NAMALWA (cell line): Measurements from ENCODE around the gene METRNL.
"Not testable (repeated sequence)": the region's sequence is repeated elsewhere in the genome, so short reads cannot be mapped to it uniquely, and the experiment has no call there.

ENCODE experiments used
- DNase-seq: peaks from one replicate; pipeline ENCODE4 v3.0.0-alpha.2; 2015; ENCODE audit warnings: low spot score

Gene METRNL

DNA sequence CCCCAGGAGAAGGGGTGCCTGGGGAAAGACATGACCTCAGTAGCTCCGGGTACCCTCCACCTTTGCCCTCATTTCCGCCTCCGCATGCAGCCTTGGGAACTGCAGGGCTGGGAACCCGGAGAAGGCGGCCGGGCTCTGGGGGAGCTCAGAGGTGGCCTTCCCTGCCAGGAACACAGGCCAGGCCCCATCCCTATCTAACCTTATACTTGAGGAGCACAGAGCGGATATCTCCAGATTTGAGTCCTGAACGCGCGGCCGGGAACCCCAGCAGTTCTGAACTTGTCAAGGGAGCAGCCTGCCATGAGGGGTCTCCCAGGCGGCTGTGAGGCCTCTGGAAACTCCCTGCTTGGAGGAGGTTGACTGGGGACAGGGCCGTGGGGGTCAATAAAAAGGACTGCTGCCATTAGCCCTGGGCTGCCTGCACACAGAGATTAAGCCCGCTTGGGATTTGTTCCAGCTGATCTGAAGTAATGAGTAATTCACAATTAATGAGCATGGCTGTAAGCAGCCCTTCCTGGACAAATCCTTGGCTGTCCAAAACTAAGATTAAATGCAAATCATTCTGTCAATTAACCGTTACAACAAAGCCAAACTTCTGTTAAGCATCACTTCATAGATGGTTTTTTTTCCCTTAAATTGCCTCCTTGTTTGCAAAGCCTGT lies 26.3 kb upstream of the METRNL start:
- no peak for DNase-seq

GRCh38 chr17:83053739-83054451 lies 25.5 kb upstream of the METRNL start:
- no peak for DNase-seq

- DNase-seq: no peak
Observed at GRCh38 chr17:83054518-83055125, 24.8 kb upstream of the METRNL start.

GRCh38 chr17:83055176-83055575 lies 24.2 kb upstream of the METRNL start:
- DNase-seq: not testable (repeated sequence)

GRCh38 chr17:83055911-83056582 lies 23.4 kb upstream of the METRNL start:
- no peak for DNase-seq

DNA sequence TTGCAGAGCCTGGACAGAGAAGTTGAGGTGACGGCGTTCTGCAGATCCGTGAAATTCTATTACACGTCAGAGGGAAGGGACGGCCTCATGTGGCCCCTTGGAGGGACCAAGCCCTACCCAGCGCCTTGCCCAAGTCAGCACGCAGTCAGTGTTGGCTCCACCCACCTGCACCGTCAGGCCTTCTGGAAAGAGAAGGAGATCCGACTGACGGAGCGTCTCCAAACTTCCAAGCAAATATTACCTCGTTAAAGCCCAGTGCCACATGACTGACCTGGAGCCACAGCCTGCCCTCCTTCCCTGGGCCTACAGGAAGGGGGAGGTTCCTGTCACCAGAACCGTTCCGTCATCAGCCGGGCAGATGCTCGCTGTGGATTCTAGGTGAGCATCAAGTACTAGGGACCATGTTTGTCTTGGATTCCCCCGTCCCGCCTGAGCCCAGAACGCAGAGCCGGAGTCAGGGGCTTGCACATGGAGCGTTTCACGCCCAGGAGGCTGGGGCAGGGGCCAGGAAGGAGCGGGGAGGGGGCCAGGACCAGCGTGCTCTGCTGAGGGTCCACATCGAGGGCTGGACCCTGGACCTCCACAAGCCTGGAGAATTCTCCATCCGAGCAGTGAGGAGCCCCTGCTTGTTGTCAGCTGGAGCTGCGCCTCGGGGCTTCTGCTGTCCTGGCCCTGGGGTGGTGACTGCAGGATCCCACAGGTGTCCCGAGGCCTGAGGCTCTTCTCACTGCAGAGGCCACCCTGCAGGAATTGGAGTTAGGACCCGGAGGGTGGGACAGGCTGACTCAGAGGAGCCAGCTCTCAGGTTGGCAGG lies 22.6 kb upstream of the METRNL start:
- DNase-seq: no peak

DNA sequence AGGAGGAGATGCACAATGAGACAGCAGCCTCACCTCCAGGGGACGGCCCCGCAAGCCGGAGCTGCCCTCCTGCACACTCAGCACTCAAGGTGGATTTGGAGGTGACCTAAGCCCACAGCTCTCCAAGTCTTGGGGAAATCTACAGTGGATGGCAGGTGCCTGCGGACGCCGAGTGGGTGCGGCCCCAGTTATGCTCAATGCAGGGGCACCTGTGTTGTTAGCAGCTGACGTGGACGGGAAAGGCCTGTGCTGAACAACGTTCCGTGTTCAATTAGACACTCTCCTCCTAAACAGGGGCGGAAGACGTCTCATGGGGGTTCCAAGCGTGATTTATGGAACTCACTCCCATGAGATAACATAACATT lies 22.0 kb upstream of the METRNL start:
- no peak for DNase-seq

- no peak for DNase-seq
Observed at GRCh38 chr17:83057793-83058265, 21.6 kb upstream of the METRNL start.

GRCh38 chr17:83058266-83058798 lies 21.1 kb upstream of the METRNL start:
- no peak for DNase-seq

DNA sequence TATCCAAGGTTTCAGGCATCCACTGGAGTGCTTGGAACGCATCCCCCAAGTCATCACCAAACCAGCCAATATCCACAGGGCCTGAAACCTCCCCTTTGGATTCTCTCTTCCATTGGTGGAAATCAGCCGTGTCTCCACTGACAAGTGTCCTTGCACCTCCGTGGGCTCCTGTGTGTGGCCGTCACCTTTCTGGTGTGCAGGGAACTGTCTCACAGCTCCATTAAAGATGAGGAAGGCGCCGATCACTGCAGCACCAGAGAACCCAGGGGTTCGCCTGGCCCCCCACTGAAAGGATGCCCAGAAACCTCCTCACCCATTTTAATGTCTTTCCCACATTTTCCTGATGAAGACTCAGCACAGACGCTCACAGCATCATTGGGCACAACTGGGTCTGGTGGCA lies 17.8 kb upstream of the METRNL start:
- DNase-seq: no peak

GRCh38 chr17:83062011-83062817 lies 17.2 kb upstream of the METRNL start:
- no peak for DNase-seq

GRCh38 chr17:83062818-83063671 lies 16.4 kb upstream of the METRNL start:
- no peak for DNase-seq

DNA sequence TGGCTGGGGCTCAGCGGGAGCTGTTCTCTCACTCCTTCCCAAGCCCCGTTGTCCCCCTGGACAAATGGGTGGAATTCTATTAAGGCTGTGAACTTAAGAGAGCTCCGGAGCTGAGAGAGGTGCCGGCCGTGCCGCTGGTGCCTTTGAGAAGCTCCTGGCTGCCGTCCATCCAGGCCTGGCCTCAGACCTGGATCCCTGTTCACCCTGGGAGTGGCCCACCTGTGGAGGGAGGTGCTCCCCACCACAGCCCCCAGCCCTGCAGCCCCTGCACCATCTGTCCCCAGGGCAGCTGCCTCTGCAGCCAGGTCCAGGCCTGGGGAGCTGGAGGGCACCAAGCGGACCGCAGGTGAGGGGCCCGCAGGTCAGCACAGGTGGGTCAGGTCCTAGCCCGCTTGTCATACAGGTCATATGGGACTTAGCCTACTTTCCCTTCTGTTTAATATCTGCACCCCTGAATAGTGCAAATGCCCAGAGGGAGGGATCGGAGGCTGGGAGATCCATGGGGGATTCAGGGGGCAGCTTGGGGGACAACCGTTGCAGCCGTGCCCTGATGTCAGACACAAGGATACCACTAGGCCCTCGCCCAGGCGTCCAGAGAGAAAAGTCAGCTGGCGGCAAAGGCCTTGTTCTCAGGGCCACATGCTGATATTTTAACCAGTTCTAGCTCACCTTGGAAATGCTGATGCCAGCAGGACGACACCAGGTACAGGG lies 15.2 kb upstream of the METRNL start:
- no peak for DNase-seq

DNA sequence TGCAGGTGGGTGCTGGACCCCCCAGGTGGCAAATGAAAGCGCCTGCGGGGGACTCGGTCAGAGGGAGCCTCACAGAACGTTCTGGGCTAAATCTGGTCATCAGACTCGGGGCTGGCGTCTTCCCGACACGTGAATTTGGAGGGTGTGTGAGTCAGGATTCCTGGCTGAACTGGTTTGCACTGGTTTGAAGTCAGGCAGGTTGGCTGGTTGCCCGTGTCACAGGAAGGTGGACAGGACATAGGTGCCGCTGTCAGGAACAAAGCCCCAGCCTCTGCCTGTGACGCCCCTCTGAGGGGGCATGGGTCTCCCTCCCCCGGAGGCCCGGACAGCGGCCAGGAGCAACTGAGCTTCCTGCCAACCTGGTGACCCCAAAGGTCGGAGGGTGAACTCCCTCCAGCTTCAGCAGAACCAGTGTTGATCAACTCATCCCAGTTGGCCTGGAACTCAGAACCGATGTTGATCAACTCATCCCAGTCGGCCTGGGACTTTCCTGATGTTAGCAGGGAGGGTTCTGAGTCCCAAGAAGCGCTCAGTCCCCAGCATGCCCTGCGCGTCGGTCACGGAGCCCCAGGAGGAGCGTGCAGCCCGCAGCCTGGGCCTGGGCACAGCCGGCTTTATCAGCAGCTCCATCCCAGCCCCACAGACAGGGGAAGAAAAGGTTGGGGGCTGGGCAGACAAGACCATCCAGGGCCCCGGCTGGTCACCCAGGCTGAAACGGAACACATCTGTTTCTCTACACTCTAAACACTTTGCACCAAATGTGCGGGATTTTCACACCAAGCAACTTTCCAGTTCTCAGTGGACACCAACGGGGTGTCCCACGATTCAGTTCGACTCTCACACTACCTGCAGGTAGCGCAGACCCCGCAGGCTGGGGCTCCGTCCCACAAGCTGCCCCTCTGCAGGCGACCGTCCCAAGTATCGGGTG lies 14.4 kb upstream of the METRNL start:
- no peak for DNase-seq

GRCh38 chr17:83065660-83066542 lies 13.5 kb upstream of the METRNL start:
- DNase-seq: no peak

DNA sequence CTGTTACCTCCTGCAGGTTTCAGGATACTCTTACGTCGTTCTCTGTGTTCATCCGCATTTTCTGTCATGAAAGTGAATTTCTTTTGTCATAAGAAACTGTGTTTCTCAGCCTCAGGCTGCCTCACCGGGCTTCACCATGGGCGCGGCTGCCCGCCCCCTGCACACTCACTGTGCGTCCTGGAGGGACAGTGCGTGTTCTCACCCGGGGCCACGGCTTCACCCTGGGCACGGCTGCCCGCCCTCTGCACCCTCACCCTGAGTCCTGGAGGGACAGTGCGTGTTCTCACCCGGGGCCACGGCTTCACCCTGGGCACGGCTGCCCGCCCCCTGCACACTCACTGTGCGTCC lies 12.9 kb upstream of the METRNL start:
- not testable (repeated sequence) for DNase-seq

DNA sequence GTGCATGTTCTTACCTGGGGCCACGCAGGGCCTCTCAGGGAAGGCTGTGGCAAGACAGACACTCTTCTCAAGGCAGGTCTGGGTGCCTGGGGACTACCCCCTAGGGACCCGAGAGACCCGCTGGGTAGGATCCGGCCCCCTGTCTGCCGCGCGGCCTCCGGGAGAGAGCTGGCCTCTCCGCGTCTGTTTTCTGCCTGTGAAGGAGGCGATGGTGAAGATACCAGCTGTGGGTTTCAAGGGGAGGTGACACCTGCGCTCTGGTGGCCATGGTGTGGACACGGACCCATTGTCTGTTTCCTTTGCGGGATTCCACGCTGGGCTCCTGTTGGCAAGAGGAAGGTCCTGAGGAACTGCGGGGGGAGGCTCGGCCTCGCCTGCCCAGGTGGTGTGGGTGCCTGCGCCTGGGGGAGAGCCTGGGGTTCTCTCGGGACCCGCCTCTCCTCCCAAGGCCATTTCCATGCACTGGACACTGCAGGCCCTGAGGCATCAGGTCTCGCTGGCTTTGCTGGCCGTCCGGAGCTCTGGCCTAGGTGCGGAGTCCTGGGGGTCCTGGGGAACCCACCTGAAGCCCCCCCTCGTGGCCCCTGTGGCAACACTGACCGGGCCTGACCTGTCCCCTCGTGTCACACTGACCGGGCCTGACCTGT lies 12.2 kb upstream of the METRNL start:
- no peak for DNase-seq
